ENCODE results near the gene TMEM43. TPM values are rescaled to one million over a fixed set of nuclear protein-coding genes. Genes with fewer than 3 reads are reported as not detected.

The TMEM43 gene
- total RNA-seq, 1 donor from 2014 or later: 79.5 TPM

DNA sequence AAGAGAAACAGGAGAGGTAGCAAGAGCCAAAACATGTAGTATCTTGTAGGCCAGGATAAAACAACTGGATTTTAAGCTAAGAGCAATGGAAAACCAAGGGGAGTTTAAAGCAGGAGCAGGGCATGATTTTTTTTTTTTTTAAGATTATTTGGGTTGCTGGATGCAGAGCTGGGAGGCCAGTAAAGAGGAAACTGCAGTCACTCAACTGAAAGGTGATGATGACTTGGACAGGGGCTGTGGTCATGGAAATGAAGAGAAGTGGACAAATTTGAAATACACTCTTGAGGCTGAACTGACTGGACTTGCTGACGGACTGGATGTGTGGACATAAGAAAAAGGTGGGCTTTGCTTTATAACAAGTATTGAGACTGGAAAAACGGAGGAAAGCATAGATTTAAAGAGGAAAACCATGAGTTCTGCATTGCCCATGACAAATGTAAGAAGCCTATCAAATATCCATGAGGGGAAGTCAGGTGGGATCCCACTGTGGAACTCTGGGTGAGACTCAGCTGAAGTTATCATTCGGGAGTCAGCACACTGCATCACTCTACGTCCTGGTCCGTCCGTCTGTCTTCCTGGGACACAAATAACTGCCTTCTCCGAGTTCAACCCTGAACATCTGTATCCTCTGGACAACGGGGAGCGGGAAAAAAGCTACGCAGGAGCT, 52.9 kb downstream of the TMEM43 start:
- DNase-seq (ENCODE audit: low read depth): no peak
- Histone ChIP-seq H3K27me3 (ENCODE audit: control insufficient read depth, insufficient read depth, low read length) (no peaks in the 10 kb centered on the region), H3K36me3 (ENCODE audit: control insufficient read depth, insufficient read depth, low read length) (no peaks in the 10 kb centered on the region), H3K4me3 (ENCODE audit: low read depth, low read length) (peak overlapping the region; percentile 61)
- TF ChIP-seq, protein P1, sequence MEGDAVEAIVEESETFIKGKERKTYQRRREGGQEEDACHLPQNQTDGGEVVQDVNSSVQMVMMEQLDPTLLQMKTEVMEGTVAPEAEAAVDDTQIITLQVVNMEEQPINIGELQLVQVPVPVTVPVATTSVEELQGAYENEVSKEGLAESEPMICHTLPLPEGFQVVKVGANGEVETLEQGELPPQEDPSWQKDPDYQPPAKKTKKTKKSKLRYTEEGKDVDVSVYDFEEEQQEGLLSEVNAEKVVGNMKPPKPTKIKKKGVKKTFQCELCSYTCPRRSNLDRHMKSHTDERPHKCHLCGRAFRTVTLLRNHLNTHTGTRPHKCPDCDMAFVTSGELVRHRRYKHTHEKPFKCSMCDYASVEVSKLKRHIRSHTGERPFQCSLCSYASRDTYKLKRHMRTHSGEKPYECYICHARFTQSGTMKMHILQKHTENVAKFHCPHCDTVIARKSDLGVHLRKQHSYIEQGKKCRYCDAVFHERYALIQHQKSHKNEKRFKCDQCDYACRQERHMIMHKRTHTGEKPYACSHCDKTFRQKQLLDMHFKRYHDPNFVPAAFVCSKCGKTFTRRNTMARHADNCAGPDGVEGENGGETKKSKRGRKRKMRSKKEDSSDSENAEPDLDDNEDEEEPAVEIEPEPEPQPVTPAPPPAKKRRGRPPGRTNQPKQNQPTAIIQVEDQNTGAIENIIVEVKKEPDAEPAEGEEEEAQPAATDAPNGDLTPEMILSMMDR (IDR thresholded peaks at IDR 0.05; ENCODE audit: insufficient read depth, low read length, poor library complexity, severe bottlenecking): no peak

DNA sequence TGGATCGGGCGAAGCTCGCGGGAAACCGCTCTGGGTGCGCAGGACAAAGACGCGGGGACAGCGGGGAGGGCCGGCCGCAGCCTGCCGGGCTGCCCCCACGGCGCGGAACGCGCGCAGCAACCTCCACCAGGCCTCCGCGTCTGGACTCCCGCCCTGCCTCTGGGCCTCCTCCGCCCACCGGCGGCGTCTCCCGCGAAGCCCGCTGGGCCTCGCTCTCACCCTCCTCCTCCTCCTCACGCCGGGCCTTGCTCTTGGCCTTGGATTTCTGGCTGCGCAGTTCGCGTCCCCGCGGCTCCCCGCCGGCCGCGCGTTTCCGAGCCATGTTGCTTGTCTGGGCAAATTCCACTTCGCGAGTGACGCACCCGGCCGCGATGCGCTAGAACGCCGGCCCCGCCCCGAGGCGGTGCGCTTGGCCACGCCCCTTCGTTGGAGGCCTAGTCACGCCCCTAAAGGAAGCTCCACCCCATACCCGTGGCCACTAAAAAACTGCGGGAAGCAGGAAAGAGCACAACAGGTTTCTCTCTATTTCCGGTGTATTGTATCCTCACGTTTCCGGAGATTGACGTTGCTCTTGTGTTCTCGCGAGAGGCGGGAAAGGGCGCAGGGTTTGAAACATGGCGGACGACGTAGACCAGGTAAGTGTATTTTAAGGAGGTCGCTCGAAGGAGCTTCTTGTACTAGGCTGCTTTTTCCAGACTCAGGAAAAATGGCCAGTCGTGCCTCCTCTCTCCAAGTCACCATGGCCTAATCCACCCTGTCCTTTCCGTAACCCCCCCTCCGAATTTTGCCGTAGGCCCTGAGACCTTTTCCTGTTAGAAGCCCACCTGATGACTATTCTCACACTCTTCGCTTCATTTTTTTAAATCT, 53.6 kb downstream of the TMEM43 start, which contains the start of the genes LSM3 and XPC:
Gene LSM3, plus strand, starts transcription at position 571 of the 867 bp plus-strand sequence. Its CDS starts 44 bp downstream, at position 615.
Gene XPC, minus strand, starts transcription at position 355 of the 867 bp plus-strand sequence. Its CDS starts 33 bp downstream, at position 322.
- peak; percentile 93 for DNase-seq (ENCODE audit: low read depth)
- TF ChIP-seq, protein P1 (IDR thresholded peaks at IDR 0.05; ENCODE audit: insufficient read depth, low read length, poor library complexity, severe bottlenecking): no peak
- Histone ChIP-seq H3K27me3 (ENCODE audit: control insufficient read depth, insufficient read depth, low read length) (no peaks in the 10 kb centered on the region), H3K4me3 (ENCODE audit: low read depth, low read length) (peak within 1 kb of the TSS; percentile 66), H3K36me3 (ENCODE audit: control insufficient read depth, insufficient read depth, low read length) (no peaks in the 10 kb centered on the region)

DNA sequence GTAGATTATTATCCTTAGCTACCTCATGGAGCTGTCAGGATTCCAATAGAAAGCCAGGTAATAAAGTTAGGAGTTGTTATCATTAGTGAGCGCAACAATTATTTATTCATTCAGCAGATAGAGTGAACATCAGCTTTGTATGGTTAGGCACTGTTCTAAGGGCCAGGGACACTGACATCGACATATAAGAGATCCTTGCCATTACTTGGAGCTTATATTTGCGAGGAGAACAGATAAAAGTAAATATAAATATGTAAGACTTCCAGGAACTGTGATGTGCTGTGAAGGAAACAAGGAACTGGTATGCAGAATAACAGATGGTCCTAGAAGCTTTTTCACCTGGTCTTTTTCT, 54.2 kb downstream of the TMEM43 start:
- no peak for DNase-seq (ENCODE audit: low read depth)
- TF ChIP-seq, protein P1 (IDR thresholded peaks at IDR 0.05; ENCODE audit: insufficient read depth, low read length, poor library complexity, severe bottlenecking): no peak

DNA sequence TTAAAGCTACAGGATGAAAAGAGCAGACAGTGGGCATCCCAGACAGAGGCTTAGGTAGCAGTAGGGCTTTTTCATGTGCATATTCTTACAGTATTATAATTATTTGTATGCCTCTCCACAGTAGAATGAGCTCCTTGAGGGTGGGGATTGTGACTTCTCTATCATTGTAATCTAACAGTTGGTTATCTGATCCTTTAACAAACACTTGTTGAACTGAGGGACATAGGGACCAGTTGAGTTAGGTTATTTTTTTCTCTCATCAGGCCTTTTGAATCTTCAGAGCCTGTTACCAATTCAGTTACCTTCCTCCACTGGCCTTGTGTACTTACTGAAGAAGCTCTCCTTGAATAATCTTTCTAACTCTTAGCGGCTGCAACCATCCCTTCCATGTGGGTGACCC, 54.9 kb downstream of the TMEM43 start:
- Histone ChIP-seq H3K36me3 (ENCODE audit: control insufficient read depth, insufficient read depth, low read length) (no peaks in the 10 kb centered on the region), H3K4me3 (ENCODE audit: low read depth, low read length) (no peak overlapping the region), H3K27me3 (ENCODE audit: control insufficient read depth, insufficient read depth, low read length) (no peaks in the 10 kb centered on the region)
- TF ChIP-seq, protein P1 (IDR thresholded peaks at IDR 0.05; ENCODE audit: insufficient read depth, low read length, poor library complexity, severe bottlenecking): no peak
- DNase-seq (ENCODE audit: low read depth): no peak

More for the DNA sequence above, 54.2 kb downstream of the TMEM43 start:
- Histone ChIP-seq H3K4me3 (ENCODE audit: low read depth, low read length) (peak overlapping the region; percentile 66), H3K36me3 (ENCODE audit: control insufficient read depth, insufficient read depth, low read length) (no peaks in the 10 kb centered on the region), H3K27me3 (ENCODE audit: control insufficient read depth, insufficient read depth, low read length) (no peaks in the 10 kb centered on the region)

DNA sequence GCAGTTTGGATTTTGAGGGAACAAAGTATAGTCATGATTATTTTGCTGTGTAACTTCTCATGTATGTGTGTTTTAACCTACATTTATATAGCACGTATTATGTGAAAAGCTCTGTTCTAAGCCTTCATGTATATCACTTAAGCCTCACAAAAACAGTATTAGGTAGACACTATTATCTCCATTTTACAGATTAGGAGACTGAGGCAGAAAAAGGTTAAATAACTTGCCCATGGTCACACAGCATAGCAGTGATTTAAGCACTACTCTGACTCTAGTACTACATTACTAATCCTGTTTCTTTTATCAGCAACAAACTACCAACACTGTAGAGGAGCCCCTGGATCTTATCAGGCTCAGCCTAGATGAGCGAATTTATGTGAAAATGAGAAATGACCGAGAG, 56.4 kb downstream of the TMEM43 start:
- no peak for DNase-seq (ENCODE audit: low read depth)
- Histone ChIP-seq H3K36me3 (ENCODE audit: control insufficient read depth, insufficient read depth, low read length) (no peaks in the 10 kb centered on the region), H3K4me3 (ENCODE audit: low read depth, low read length) (no peak overlapping the region), H3K27me3 (ENCODE audit: control insufficient read depth, insufficient read depth, low read length) (no peaks in the 10 kb centered on the region)
- TF ChIP-seq, protein P1 (IDR thresholded peaks at IDR 0.05; ENCODE audit: insufficient read depth, low read length, poor library complexity, severe bottlenecking): no peak

All from kidney epithelial cell (primary cell).